ENCODE data around the gene CEACAM8. TPM values are rescaled to one million over a fixed set of nuclear protein-coding genes. Genes with fewer than 3 reads are reported as not detected.
"Not testable (repeated sequence)": the region's sequence is repeated elsewhere in the genome, so short reads cannot be mapped to it uniquely, and the experiment has no call there.

The CEACAM8 gene
- polyA plus RNA-seq, 3 donors from 2014 or later = not detected

- no peak for DNase-seq
- Mint-ChIP-seq H3K36me3 (no peaks in the 10 kb centered on the region), H3K9me3 (peaks cover 0 to 3% (median 0%) of the 10 kb centered on the region in 6 donors), H3K4me3 (no peak overlapping the region), H3K27ac (no peak overlapping the region), H3K4me1 (no peaks in the 10 kb centered on the region), H3K27me3 (ENCODE audit: low read depth in 3 of 3) (peaks cover 0 to 6% (median 6%) of the 10 kb centered on the region in 3 donors)
Measured at GRCh38 chr19:42544146-42544545, 50.6 kb downstream of the CEACAM8 start.

GRCh38 chr19:42542791-42543190 lies 51.9 kb downstream of the CEACAM8 start:
- H3K9me3 Mint-ChIP-seq = peaks cover 0 to 3% (median 0%) of the 10 kb centered on the region in 6 donors
- no peaks in the 10 kb centered on the region for H3K4me1 Mint-ChIP-seq
- no peak overlapping the region for H3K27ac Mint-ChIP-seq
- H3K36me3 Mint-ChIP-seq = no peaks in the 10 kb centered on the region
- H3K4me3 Mint-ChIP-seq = no peak overlapping the region
- H3K27me3 Mint-ChIP-seq (ENCODE audit: low read depth in 3 of 3) = peaks cover 0 to 6% (median 6%) of the 10 kb centered on the region in 3 donors
- DNase-seq = no peak

GRCh38 chr19:42540071-42540553 lies 54.6 kb downstream of the CEACAM8 start:
- Mint-ChIP-seq H3K4me1 (no peaks in the 10 kb centered on the region), H3K4me3 (no peak overlapping the region), H3K36me3 (no peaks in the 10 kb centered on the region), H3K27me3 (ENCODE audit: low read depth in 3 of 3) (peaks cover 0 to 6% (median 0%) of the 10 kb centered on the region in 3 donors), H3K9me3 (no peaks in the 10 kb centered on the region), H3K27ac (no peak overlapping the region)
- DNase-seq = no peak

GRCh38 chr19:42538841-42539709 lies 55.6 kb downstream of the CEACAM8 start:
- DNase-seq = no peak
- H3K4me1 Mint-ChIP-seq = no peaks in the 10 kb centered on the region
- no peak overlapping the region for H3K27ac Mint-ChIP-seq
- no peaks in the 10 kb centered on the region for H3K36me3 Mint-ChIP-seq
- H3K4me3 Mint-ChIP-seq = no peak overlapping the region
- H3K9me3 Mint-ChIP-seq = no peaks in the 10 kb centered on the region
- H3K27me3 Mint-ChIP-seq (ENCODE audit: low read depth in 3 of 3) = peaks cover 0 to 5% (median 0%) of the 10 kb centered on the region in 3 donors

- not testable (repeated sequence) for H3K36me3 Mint-ChIP-seq, H3K9me3 Mint-ChIP-seq, H3K4me1 Mint-ChIP-seq
Measured at GRCh38 chr19:42535276-42535675, 59.4 kb downstream of the CEACAM8 start.

GRCh38 chr19:42534391-42534790 lies 60.3 kb downstream of the CEACAM8 start:
- Mint-ChIP-seq H3K4me1 (no peaks in the 10 kb centered on the region), H3K27ac (no peak overlapping the region), H3K36me3 (no peaks in the 10 kb centered on the region)

More at GRCh38 chr19:42535276-42535675, 59.4 kb downstream of the CEACAM8 start:
- not testable (repeated sequence) for H3K27ac Mint-ChIP-seq; H3K27me3 Mint-ChIP-seq (ENCODE audit: low read depth in 3 of 3); DNase-seq; H3K4me3 Mint-ChIP-seq

GRCh38 chr19:42532891-42533290 lies 61.8 kb downstream of the CEACAM8 start:
- peaks cover 10 to 11% of the 10 kb centered on the region in 2 donors for H3K4me1 Mint-ChIP-seq
- no peak overlapping the region for H3K4me3 Mint-ChIP-seq
- no peaks in the 10 kb centered on the region for H3K36me3 Mint-ChIP-seq
- no peak for DNase-seq
- no peaks in the 10 kb centered on the region for H3K9me3 Mint-ChIP-seq
- peaks cover 0 to 2% (median 2%) of the 10 kb centered on the region in 3 donors for H3K27me3 Mint-ChIP-seq (ENCODE audit: low read depth in 3 of 3)
- H3K27ac Mint-ChIP-seq = no peak overlapping the region

More at GRCh38 chr19:42534391-42534790, 60.3 kb downstream of the CEACAM8 start:
- Mint-ChIP-seq H3K9me3 (no peaks in the 10 kb centered on the region), H3K27me3 (ENCODE audit: low read depth in 3 of 3) (peaks cover 0 to 2% (median 2%) of the 10 kb centered on the region in 3 donors), H3K4me3 (no peak overlapping the region)
- DNase-seq = no peak

- H3K27me3 Mint-ChIP-seq (ENCODE audit: low read depth in 3 of 3) = peaks cover 0 to 2% (median 2%) of the 10 kb centered on the region in 3 donors
- H3K36me3 Mint-ChIP-seq = no peaks in the 10 kb centered on the region
- DNase-seq = no peak
- peaks cover 10 to 11% of the 10 kb centered on the region in 2 donors for H3K4me1 Mint-ChIP-seq
- H3K27ac Mint-ChIP-seq = peak overlapping the region in 1 of 6 donors; percentile 63
- no peaks in the 10 kb centered on the region for H3K9me3 Mint-ChIP-seq
- no peak overlapping the region for H3K4me3 Mint-ChIP-seq
Measured at GRCh38 chr19:42531313-42531712, 63.4 kb downstream of the CEACAM8 start.

Other genes with a start within 250 kb of the CEACAM8 start
- gene CNFN, start 204.6 kb downstream of the CEACAM8 start, polyA plus RNA-seq = 1 to 10 TPM in 2 of 3 donors, not detected in 1; 3.3 to 7.1 TPM
- 1 to 10 TPM; 1.9 to 3.9 (median 2.3) TPM for gene LIPE, start 167.5 kb downstream of the CEACAM8 start, polyA plus RNA-seq
- not detected for gene CXCL17, start 152.0 kb downstream of the CEACAM8 start, polyA plus RNA-seq
- not detected for gene CEACAM1, start 66.4 kb downstream of the CEACAM8 start, polyA plus RNA-seq
- gene PSG3, start 145.6 kb upstream of the CEACAM8 start, polyA plus RNA-seq = not detected
- not detected for gene PSG8, start 170.8 kb upstream of the CEACAM8 start, polyA plus RNA-seq